ELR (cell line): ENCODE measurements around the gene ACAP1.

ENCODE experiments used
- DNase-seq: peaks from one replicate; pipeline ENCODE4 v3.0.0-alpha.2; 2015; ENCODE audit warnings: low read depth

The ACAP1 gene

GRCh38 chr17:7336240-7337175 is at the start of gene ACAP1:
TSS of gene ACAP1 (plus strand) at chr17:7336529. CDS start at chr17:7336735, 206 bp downstream.
- no peak for DNase-seq

- no peak for DNase-seq
Measured at GRCh38 chr17:7289256-7290032, 46.9 kb upstream of the ACAP1 start.

GRCh38 chr17:7290166-7290565 is 46.2 kb upstream of the ACAP1 start:
- no peak for DNase-seq

- no peak for DNase-seq
Measured at GRCh38 chr17:7290685-7291084, 45.6 kb upstream of the ACAP1 start.

GRCh38 chr17:7292194-7292593 is 44.1 kb upstream of the ACAP1 start:
- DNase-seq = no peak

GRCh38 chr17:7292729-7293128 is 43.6 kb upstream of the ACAP1 start:
- DNase-seq = no peak

- no peak for DNase-seq
Measured at GRCh38 chr17:7293159-7293558, 43.2 kb upstream of the ACAP1 start.

- DNase-seq = no peak
Measured at GRCh38 chr17:7293816-7294613, 42.3 kb upstream of the ACAP1 start.

- peak; percentile 35 for DNase-seq
Measured at GRCh38 chr17:7294614-7295153, 41.6 kb upstream of the ACAP1 start, which contains the start of gene YBX2. TSS of gene YBX2 (minus strand) at chr17:7294639. CDS start at chr17:7294500, 139 bp downstream.

- DNase-seq = no peak
Measured at GRCh38 chr17:7295230-7296180, 40.8 kb upstream of the ACAP1 start.

GRCh38 chr17:7296189-7296861 is 40.0 kb upstream of the ACAP1 start:
- DNase-seq = peak; percentile 89

- no peak for DNase-seq
Measured at GRCh38 chr17:7304179-7304578, 32.1 kb upstream of the ACAP1 start.

GRCh38 chr17:7306911-7307685 is 29.2 kb upstream of the ACAP1 start, which contains the start of gene EIF5A:
TSS of gene EIF5A (plus strand) at chr17:7307628. CDS start at chr17:7309636, 2,008 bp downstream.
- peak; percentile 100 for DNase-seq

GRCh38 chr17:7307686-7308624 is 28.4 kb upstream of the ACAP1 start:
- DNase-seq = peak; percentile 57

GRCh38 chr17:7308625-7309433 is 27.5 kb upstream of the ACAP1 start:
- peak; percentile 89 for DNase-seq

GRCh38 chr17:7309628-7310027 is 26.7 kb upstream of the ACAP1 start:
- no peak for DNase-seq

GRCh38 chr17:7311110-7311705 is 25.1 kb upstream of the ACAP1 start:
- no peak for DNase-seq
